GM12892 (cell line): ENCODE data around the gene ERCC4.

ENCODE experiments used
- DNase-seq: peaks from one replicate; pipeline ENCODE4 v3.0.0; 2011; ENCODE audit not compliant: insufficient read length
- FAIRE-seq: peaks from 2 replicates; lab custom pipeline; 2011; peaks lifted over from hg19 to GRCh38; lab: Jason Lieb, UNC
- POLR2A ChIP-seq: IDR thresholded peaks from 2 replicates; pipeline ENCODE4 v1.6.1; 2011; ENCODE audit warnings: low read depth, low read length, control low read depth
- POLR2AphosphoS5 ChIP-seq: IDR thresholded peaks from 2 replicates; pipeline ENCODE4 v1.6.1; 2011; ENCODE audit warnings: low read depth, low read length, control low read depth
- TAF1 ChIP-seq: IDR thresholded peaks from 2 replicates; pipeline ENCODE4 v1.6.1; 2011; ENCODE audit warnings: low read depth, mild to moderate bottlenecking, control low read depth, low read length, borderline replicate concordance

ERCC4 gene

GRCh38 chr16:13913374-13914292 lies 6.3 kb upstream of the ERCC4 start:
- no peak for DNase-seq
- no peak for FAIRE-seq
- no peak for TF ChIP-seq POLR2A
- no peak for TF ChIP-seq POLR2AphosphoS5
- TF ChIP-seq TAF1 = no peak

- no peak for FAIRE-seq
- TF ChIP-seq POLR2AphosphoS5 (no peak), POLR2A (no peak), TAF1 (no peak)
- DNase-seq = no peak
Measured at GRCh38 chr16:13915033-13915635, 4.8 kb upstream of the ERCC4 start.

DNA sequence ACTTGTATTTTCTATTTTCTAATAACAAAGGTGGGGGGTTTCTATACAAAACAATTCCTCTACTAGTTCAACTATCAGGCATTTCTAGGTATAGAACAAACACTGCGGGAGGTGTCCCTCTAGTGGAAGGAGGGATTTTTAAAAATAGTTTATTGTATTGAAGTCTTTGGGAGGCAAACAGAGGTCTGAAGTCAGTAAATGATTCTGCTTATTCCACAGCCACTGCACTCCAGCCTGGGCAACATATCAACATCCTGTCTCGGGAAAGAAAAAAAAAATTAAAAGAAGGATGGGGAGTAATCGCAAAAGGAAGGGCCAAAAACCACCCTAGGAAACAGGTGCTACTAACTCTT lies 648 bp upstream of the ERCC4 start:
- DNase-seq (no peak), FAIRE-seq (no peak)
- TF ChIP-seq TAF1 (no peak), POLR2A (no peak), POLR2AphosphoS5 (no peak)

DNA sequence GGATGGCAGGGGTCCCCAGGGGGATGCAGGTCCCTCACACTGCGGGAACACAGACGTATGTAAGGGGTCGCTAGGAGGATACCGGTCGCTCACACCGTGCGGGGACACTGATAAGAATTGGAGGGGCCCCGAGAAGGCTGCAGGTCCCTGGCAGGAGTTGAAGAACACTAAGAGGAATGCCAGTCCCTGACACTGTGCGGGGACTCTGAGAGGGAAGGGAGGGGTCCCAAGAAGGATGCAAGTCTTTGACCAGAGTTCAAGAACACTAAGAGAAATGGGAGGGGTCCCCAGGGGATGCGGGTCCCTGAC lies 510 bp downstream of the ERCC4 start:
- DNase-seq (no peak), FAIRE-seq (no peak)
- TF ChIP-seq TAF1 = no peak
- no peak for TF ChIP-seq POLR2AphosphoS5
- no peak for TF ChIP-seq POLR2A

DNA sequence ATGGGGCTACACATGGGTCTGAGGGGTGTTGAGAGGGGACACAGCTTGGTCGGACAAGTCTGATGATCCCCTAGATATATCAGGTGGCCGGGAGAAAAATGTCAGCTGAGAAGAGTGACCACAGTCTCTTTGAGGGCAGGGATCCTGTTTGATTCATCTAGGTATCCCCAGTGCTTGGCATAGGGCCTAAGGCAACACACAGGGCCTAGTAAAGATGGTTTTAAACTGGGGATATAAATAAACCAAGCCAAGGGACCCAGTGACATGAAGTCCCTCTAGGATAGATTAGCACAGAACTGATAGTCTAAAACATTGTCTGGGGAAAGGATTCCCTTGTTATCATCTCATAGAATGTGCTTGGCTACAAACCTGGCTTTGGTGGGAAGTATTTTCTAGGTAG lies 1.4 kb downstream of the ERCC4 start:
- 0 out of 2 replicates have a peak, but pooled peaks have one; percentile 19 for TF ChIP-seq POLR2A
- no peak for TF ChIP-seq POLR2AphosphoS5
- no peak for DNase-seq
- no peak for FAIRE-seq

DNA sequence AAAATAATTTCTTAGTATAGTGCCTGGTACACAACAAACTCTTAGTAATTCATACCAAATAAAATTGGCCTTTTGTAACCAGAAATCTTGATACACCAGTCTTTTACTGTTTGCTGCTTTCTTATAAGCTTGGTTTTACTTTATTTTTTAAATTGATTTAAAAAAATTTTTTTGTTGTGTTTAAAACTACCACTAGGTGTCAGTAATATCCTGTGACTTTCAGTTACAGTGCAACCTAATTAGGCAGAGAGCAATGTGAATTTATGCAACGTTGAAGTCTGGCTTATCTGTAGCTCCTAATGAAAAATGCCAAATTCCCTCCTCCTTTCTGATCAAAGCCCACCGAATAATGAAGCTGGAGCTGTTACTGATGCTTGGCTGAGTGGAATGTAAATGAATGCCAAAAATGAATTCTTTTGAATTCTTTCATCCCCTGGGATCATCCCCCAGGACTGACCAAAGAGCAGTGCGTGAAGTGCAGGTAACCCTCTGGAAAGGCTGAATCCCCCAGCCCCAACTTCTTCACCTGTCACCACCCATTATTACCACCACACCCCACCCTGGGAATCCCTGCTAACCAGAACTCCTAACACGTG lies 3.8 kb downstream of the ERCC4 start:
- FAIRE-seq (peak; percentile 9), DNase-seq (no peak)
- TF ChIP-seq POLR2A (no peak), TAF1 (no peak), POLR2AphosphoS5 (no peak)

- no peak for TF ChIP-seq POLR2AphosphoS5
- no peak for TF ChIP-seq TAF1
- TF ChIP-seq POLR2A = no peak
- FAIRE-seq (no peak), DNase-seq (no peak)
Measured at GRCh38 chr16:13926464-13926863, 6.5 kb downstream of the ERCC4 start.

DNA sequence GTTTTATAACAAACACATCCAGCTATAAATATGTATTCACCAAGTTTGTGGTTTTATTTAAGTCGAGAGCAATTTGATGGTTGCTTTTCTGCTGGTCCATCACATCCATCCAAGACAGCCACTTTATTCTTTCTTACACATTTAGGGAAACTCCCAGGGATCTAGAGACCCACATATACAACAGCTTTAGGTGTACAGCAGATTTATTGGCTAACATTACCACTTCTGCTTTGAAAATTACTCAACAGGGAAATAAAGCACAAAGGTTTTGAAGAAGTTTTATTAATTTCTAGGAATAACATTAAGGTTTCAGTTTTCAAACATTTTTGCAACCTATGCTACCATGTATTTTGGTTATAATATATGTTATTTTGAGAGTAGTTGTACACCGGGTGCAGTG lies 6.9 kb downstream of the ERCC4 start:
- FAIRE-seq (no peak), DNase-seq (no peak)
- no peak for TF ChIP-seq POLR2AphosphoS5
- no peak for TF ChIP-seq TAF1
- TF ChIP-seq POLR2A = no peak

DNA sequence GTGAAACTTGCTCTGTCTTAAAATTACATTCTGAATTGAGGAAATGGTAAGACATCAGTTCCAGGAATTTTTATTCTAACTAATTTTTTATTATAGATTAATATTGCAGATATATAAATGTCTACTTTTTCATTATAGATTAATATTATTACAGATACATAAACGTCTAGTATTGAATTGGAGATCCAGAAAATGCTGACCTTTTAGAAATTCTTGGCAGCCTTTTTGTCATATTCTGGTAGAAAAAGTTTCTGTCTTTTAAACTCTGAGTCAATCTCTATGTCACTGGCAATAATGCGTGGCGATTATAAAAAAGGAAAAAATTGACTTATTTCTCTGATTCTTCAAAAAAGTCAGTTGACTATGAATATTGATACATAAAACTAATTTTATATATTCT lies 8.7 kb downstream of the ERCC4 start:
- TF ChIP-seq POLR2AphosphoS5 = no peak
- no peak for TF ChIP-seq TAF1
- TF ChIP-seq POLR2A = no peak
- FAIRE-seq (no peak), DNase-seq (no peak)

- TF ChIP-seq POLR2AphosphoS5 = no peak
- no peak for TF ChIP-seq TAF1
- no peak for TF ChIP-seq POLR2A
- FAIRE-seq (no peak), DNase-seq (no peak)
Measured at GRCh38 chr16:13931845-13932244, 11.9 kb downstream of the ERCC4 start.

DNA sequence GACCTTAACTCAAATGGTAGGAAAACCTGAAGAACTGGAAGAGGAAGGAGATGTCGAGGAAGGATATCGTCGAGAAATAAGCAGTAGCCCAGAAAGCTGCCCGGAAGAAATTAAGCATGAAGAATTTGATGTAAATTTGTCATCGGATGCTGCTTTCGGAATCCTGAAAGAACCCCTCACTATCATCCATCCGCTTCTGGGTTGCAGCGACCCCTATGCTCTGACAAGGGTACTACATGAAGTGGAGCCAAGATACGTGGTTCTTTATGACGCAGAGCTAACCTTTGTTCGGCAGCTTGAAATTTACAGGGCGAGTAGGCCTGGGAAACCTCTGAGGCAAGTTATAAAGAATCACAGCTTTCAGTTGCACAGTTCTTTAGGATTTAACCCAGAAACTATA lies 15.5 kb downstream of the ERCC4 start:
- FAIRE-seq (no peak), DNase-seq (no peak)
- TF ChIP-seq POLR2AphosphoS5 (no peak), POLR2A (no peak), TAF1 (no peak)

DNA sequence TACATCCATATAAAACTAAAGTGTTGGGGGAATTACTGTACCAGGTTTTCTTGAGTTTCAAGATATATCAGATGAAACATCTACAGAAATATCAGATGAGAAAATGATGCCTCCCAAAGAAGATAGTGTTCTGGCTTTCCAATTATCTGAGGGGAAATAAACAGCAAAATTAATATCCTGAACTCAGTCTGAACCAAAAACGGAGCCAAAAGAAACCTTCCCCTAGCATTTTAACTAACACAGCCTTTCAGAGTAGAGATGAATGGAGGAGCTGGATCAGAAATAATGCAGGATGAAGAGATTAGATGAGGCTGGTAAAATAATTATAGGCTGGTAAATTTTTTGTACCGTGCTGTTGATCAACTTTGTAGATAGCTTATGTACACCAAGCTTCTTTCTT lies 16.2 kb downstream of the ERCC4 start:
- no peak for FAIRE-seq
- DNase-seq = no peak
- TF ChIP-seq TAF1 = no peak
- TF ChIP-seq POLR2A = no peak
- no peak for TF ChIP-seq POLR2AphosphoS5
